HepG2 (cell line): ENCODE measurements around the gene CARD19. TPM values are rescaled to one million over a fixed set of nuclear protein-coding genes. Genes with fewer than 3 reads are reported as not detected.
A peak's percentile ranks its signal among the peaks of the same experiment; 100 is the strongest.

Source experiments
- ATF6 ChIP-seq: sonication (generic); formaldehyde crosslinking; conservative IDR thresholded peaks from 2 replicates; pipeline ENCODE4 v1.4.0; 2020; ENCODE audit warnings: missing genetic modification reagents
- HOXA3 ChIP-seq: sonication (generic); formaldehyde crosslinking; IDR thresholded peaks from 2 replicates; pipeline ENCODE4 v1.5.0; 2020; ENCODE audit warnings: missing genetic modification reagents
- HOXA5 ChIP-seq: sonication (generic); formaldehyde crosslinking; IDR thresholded peaks from 2 replicates; pipeline ENCODE4 v1.4.0; 2020; ENCODE audit warnings: missing genetic modification reagents
- RBFOX2 ChIP-seq: fragments of 200-400 bp; formaldehyde crosslinking; IDR thresholded peaks from 2 replicates; pipeline ENCODE4 v1.6.1; 2017; ENCODE audit warnings: low read depth, mild to moderate bottlenecking, low read length
- USF2 ChIP-seq, 2 experiments: sonication (generic) in 1 of 2; formaldehyde crosslinking in 1 of 2; IDR thresholded peaks; 2 replicates each; pipeline versions ENCODE4 v1.5.1 to v1.6.1; 2011 to 2020; ENCODE audit warnings: borderline replicate concordance in 1 of 2, low read depth in 1 of 2, low read length in 1 of 2, mild to moderate bottlenecking in 1 of 2, missing genetic modification reagents in 1 of 2, moderate library complexity in 1 of 2
- ZBTB42 ChIP-seq: sonication (generic); formaldehyde crosslinking; IDR thresholded peaks from 2 replicates; pipeline ENCODE4 v1.5.0; 2020; ENCODE audit warnings: mild to moderate bottlenecking, missing genetic modification reagents
- ZNF10 ChIP-seq: sonication (generic); formaldehyde crosslinking; IDR thresholded peaks from 2 replicates; pipeline ENCODE4 v1.4.0; 2020; ENCODE audit warnings: mild to moderate bottlenecking, low read depth, missing genetic modification reagents, borderline replicate concordance
- ZNF12 ChIP-seq: sonication (generic); formaldehyde crosslinking; IDR thresholded peaks from 2 replicates; pipeline ENCODE4 v1.5.0; 2020; ENCODE audit warnings: missing genetic modification reagents
- polyA plus RNA-seq, 8 experiments: library from polyadenylated mRNA; depleted of rRNA in 3 of 8; stranded (reverse) in 7 of 8; unstranded in 1 of 8; fragments of >200 nt; fragmentation: Illumina TruSeq in 4 of 8; extraction: Trizol in 4 of 8; gene quantifications; 2 replicates each; pipeline versions ENCODE4 v1.2.1 to v1.2.3, GENCODE V29; 2011 to 2016; ENCODE audit warnings: low read depth in 4 of 8, missing spikeins in 1 of 8, mixed read lengths in 1 of 8; ENCODE audit not compliant: insufficient read depth in 1 of 8
- total RNA-seq, 5 experiments: library from RNA; depleted of rRNA; stranded (reverse); fragments of >200 nt; fragmentation: Illumina TruSeq; extraction: Trizol; gene quantifications; 2 replicates each; pipeline ENCODE4 v1.2.3, GENCODE V29; 2016; ENCODE audit warnings: low read depth in 1 of 5
- TF ChIP-seq, protein P1 (sequence below): sonication (generic); formaldehyde crosslinking; IDR thresholded peaks from 2 replicates; pipeline ENCODE4 v1.9.0; 2022; ENCODE audit warnings: missing genetic modification reagents, mild to moderate bottlenecking, borderline replicate concordance
- TF ChIP-seq, protein P2 (sequence below): sonication (generic); formaldehyde crosslinking; IDR thresholded peaks from 2 replicates; pipeline ENCODE4 v1.5.1; 2020; ENCODE audit warnings: missing genetic modification reagents, mild to moderate bottlenecking, borderline replicate concordance
- TF ChIP-seq, protein P3 (sequence below): sonication (generic); formaldehyde crosslinking; IDR thresholded peaks from 2 replicates; pipeline ENCODE4 v1.4.0; 2020; ENCODE audit warnings: missing genetic modification reagents, borderline replicate concordance

The CARD19 gene
- total and polyA plus RNA-seq, 2 of the 13 experiments (the other 11 are each of a cell fraction or from before 2014, with no cell fraction given), result 18.4 to 47.2 TPM

- TF ChIP-seq ATF6 (CRISPR knock-in tag), result no peak
- TF ChIP-seq, protein P1, sequence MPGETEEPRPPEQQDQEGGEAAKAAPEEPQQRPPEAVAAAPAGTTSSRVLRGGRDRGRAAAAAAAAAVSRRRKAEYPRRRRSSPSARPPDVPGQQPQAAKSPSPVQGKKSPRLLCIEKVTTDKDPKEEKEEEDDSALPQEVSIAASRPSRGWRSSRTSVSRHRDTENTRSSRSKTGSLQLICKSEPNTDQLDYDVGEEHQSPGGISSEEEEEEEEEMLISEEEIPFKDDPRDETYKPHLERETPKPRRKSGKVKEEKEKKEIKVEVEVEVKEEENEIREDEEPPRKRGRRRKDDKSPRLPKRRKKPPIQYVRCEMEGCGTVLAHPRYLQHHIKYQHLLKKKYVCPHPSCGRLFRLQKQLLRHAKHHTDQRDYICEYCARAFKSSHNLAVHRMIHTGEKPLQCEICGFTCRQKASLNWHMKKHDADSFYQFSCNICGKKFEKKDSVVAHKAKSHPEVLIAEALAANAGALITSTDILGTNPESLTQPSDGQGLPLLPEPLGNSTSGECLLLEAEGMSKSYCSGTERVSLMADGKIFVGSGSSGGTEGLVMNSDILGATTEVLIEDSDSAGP (CRISPR knock-in tag), result peak; percentile 90
- 0 out of 2 replicates have a peak, but pooled peaks have one; percentile 43 for TF ChIP-seq ZBTB42 (CRISPR knock-in tag)
- TF ChIP-seq HOXA3 (CRISPR knock-in tag), result peak; percentile 93
- TF ChIP-seq, protein P2, sequence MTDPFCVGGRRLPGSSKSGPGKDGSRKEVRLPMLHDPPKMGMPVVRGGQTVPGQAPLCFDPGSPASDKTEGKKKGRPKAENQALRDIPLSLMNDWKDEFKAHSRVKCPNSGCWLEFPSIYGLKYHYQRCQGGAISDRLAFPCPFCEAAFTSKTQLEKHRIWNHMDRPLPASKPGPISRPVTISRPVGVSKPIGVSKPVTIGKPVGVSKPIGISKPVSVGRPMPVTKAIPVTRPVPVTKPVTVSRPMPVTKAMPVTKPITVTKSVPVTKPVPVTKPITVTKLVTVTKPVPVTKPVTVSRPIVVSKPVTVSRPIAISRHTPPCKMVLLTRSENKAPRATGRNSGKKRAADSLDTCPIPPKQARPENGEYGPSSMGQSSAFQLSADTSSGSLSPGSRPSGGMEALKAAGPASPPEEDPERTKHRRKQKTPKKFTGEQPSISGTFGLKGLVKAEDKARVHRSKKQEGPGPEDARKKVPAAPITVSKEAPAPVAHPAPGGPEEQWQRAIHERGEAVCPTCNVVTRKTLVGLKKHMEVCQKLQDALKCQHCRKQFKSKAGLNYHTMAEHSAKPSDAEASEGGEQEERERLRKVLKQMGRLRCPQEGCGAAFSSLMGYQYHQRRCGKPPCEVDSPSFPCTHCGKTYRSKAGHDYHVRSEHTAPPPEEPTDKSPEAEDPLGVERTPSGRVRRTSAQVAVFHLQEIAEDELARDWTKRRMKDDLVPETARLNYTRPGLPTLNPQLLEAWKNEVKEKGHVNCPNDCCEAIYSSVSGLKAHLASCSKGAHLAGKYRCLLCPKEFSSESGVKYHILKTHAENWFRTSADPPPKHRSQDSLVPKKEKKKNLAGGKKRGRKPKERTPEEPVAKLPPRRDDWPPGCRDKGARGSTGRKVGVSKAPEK (CRISPR knock-in tag), result 0 out of 2 replicates have a peak, but pooled peaks have one; percentile 65
- TF ChIP-seq RBFOX2, result peak; percentile 66
- TF ChIP-seq ZNF12 (CRISPR knock-in tag), result peak; percentile 68; the same call in 1 of the 2 replicates
- no peak for TF ChIP-seq USF2 (IDR thresholded peaks at IDR 0.05; ENCODE audit: low read depth, low read length)
- peak; percentile 47; the same call in 1 of the 2 replicates for TF ChIP-seq USF2 (CRISPR knock-in tag; IDR thresholded peaks at IDR 0.05; ENCODE audit: borderline replicate concordance)
- TF ChIP-seq, protein P3, sequence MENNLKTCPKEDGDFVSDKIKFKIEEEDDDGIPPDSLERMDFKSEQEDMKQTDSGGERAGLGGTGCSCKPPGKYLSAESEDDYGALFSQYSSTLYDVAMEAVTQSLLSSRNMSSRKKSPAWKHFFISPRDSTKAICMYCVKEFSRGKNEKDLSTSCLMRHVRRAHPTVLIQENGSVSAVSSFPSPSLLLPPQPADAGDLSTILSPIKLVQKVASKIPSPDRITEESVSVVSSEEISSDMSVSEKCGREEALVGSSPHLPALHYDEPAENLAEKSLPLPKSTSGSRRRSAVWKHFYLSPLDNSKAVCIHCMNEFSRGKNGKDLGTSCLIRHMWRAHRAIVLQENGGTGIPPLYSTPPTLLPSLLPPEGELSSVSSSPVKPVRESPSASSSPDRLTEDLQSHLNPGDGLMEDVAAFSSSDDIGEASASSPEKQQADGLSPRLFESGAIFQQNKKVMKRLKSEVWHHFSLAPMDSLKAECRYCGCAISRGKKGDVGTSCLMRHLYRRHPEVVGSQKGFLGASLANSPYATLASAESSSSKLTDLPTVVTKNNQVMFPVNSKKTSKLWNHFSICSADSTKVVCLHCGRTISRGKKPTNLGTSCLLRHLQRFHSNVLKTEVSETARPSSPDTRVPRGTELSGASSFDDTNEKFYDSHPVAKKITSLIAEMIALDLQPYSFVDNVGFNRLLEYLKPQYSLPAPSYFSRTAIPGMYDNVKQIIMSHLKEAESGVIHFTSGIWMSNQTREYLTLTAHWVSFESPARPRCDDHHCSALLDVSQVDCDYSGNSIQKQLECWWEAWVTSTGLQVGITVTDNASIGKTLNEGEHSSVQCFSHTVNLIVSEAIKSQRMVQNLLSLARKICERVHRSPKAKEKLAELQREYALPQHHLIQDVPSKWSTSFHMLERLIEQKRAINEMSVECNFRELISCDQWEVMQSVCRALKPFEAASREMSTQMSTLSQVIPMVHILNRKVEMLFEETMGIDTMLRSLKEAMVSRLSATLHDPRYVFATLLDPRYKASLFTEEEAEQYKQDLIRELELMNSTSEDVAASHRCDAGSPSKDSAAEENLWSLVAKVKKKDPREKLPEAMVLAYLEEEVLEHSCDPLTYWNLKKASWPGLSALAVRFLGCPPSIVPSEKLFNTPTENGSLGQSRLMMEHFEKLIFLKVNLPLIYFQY (CRISPR knock-in tag), result peak; percentile 90
- peak; percentile 80; the same call in 1 of the 2 replicates for TF ChIP-seq HOXA5 (CRISPR knock-in tag)
- TF ChIP-seq ZNF10 (CRISPR knock-in tag), result no peak
These were observed 24.2 kb downstream of the CARD19 start (continued) for GRCh38 chr9:93119953-93120845.
